ENCODE results near the gene ST6GALNAC5.

DNA sequence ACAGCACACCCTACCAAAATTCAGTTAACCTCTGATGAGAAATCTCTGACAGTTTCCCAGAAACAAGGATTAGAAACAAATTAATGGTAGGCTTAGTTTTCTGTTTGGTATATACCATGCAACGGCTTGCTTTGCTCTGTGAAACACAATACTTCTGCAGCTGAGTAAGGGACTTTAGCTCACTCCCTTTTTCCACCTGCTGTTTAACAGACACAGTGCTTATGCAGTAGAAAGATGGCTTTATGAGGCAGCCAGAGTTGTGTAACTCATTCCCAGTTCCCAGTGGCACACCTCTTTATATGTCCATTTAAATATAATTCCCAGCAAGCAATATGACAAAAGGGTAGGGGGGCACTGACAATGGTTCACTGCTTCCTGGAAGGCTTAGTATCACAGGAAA, 228.0 kb downstream of the ST6GALNAC5 start:
- TF ChIP-seq CTCF (IDR thresholded peaks at IDR 0.05) (no peak), EP300 (IDR thresholded peaks at IDR 0.05) (no peak), POLR2A (IDR thresholded peaks at IDR 0.05) (no peak)
